Nephron progenitor cell (in vitro differentiated cells): ENCODE data around the gene NUP210.

Experiments
- DNase-seq: peaks from one replicate; pipeline ENCODE4 v3.0.0; 2021
- H3K27ac Mint-ChIP-seq: 2 replicates; pipeline ENCODE4 v1.8.0; 2021; ENCODE audit warnings: mild to moderate bottlenecking, moderate library complexity, mixed read lengths
- H3K27me3 Mint-ChIP-seq: 2 replicates; pipeline ENCODE4 v1.8.0; 2021; ENCODE audit warnings: mild to moderate bottlenecking, low read depth, mixed read lengths; ENCODE audit not compliant: poor library complexity
- H3K36me3 Mint-ChIP-seq: 2 replicates; pipeline ENCODE4 v1.8.0; 2021; ENCODE audit warnings: low read depth, mixed read lengths
- H3K4me1 Mint-ChIP-seq: 2 replicates; pipeline ENCODE4 v1.8.0; 2021; ENCODE audit warnings: mixed read lengths
- H3K4me3 Mint-ChIP-seq: 2 replicates; pipeline ENCODE4 v1.8.0; 2021; ENCODE audit warnings: mild to moderate bottlenecking, moderate library complexity, mixed read lengths
- H3K9me3 Mint-ChIP-seq: 2 replicates; pipeline ENCODE4 v1.8.0; 2021; ENCODE audit warnings: mild to moderate bottlenecking, moderate library complexity, mixed read lengths
- TF ChIP-seq, protein P1 (sequence below): fragments of 200-600 bp; sonication (generic); IDR thresholded peaks from 2 replicates; pipeline ENCODE4 v1.5.0; 2021; ENCODE audit warnings: antibody characterized with exemption

The NUP210 gene

DNA sequence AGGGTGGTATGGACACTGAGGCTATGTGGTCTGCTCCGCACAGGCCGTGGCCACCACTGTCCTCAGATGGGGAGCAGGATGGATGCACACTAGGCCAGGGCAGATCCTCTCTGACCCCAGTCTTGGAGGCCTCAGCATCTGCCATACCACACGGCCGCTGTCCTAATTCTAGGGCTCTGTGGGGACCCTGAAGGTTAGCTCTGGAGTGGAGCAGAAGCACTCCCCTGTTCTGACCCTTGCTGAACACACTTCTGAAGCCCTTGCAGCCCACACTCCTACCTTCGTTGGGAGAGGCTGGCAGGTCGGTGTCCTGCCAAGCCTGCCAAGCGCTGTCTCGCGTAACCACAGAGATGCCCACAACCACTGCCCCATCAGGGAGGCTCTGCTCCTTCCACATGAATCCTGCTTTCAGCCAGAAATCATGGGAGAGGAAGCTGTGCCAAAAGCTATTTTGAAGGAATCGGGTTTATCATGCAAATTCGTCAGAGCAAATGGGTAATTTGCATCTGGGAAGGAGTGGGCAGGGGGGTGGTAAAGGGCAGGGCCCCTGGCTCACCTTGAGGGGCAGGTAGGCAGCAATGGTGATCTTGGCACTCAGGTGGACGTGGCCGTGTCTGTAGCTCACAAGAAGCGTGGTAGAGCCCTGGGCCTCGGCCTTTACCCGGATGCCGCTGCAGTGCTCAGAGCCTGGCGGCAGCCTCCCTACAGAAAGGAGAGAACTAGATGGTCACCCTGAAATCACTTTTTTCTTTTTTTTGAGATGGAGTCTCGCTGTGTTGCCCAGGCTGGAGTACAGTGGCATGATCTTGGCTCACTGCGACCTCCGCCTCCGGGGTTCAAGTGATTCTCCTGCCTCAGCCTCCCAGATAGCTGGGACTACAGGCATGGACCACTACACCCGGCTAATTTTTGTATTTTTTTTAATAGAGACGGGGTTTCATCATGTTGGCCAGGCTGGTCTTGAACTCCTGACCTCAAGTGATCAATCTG is 54.4 kb downstream of the NUP210 start:
- peaks cover 23% of the 10 kb centered on the region for H3K4me1 Mint-ChIP-seq
- H3K27ac Mint-ChIP-seq, result no peak overlapping the region
- peaks cover 33% of the 10 kb centered on the region for H3K36me3 Mint-ChIP-seq
- no peak for DNase-seq
- TF ChIP-seq, protein P1, sequence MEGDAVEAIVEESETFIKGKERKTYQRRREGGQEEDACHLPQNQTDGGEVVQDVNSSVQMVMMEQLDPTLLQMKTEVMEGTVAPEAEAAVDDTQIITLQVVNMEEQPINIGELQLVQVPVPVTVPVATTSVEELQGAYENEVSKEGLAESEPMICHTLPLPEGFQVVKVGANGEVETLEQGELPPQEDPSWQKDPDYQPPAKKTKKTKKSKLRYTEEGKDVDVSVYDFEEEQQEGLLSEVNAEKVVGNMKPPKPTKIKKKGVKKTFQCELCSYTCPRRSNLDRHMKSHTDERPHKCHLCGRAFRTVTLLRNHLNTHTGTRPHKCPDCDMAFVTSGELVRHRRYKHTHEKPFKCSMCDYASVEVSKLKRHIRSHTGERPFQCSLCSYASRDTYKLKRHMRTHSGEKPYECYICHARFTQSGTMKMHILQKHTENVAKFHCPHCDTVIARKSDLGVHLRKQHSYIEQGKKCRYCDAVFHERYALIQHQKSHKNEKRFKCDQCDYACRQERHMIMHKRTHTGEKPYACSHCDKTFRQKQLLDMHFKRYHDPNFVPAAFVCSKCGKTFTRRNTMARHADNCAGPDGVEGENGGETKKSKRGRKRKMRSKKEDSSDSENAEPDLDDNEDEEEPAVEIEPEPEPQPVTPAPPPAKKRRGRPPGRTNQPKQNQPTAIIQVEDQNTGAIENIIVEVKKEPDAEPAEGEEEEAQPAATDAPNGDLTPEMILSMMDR, result no peak
- H3K9me3 Mint-ChIP-seq, result no peaks in the 10 kb centered on the region
- peaks cover 11% of the 10 kb centered on the region for H3K27me3 Mint-ChIP-seq
- no peak overlapping the region for H3K4me3 Mint-ChIP-seq

DNA sequence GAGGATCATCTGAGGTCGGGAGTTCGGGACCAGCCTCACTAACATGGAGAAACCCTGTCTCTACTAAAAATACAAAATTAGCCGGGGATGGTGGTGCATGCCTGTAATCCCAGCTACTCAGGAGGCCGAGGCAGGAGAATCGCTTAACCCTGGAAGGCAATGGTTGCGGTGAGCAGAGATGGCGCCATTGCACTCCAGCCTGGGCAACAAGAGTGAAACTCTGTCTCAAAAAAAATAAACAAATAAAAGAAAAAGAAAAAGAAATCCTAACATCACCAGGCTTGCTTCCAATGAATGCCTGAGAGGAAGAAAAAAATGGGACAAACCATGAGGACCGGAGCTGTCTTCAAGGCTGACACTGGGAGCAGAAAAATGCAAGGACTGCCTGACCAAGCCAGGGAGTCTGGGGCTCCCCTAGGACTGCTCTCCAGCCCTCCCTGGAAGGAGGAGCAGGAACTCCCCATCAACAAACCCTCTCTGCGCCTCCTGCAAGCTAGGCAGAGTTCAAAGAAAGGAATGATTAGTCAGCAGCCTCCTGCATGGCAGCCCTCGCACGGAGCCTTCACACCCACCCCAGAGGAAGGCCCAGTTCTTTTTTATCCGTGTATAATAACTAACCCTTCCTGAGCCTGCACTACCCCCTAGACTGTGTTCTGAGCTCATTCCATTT is 55.4 kb downstream of the NUP210 start:
- H3K36me3 Mint-ChIP-seq, result peaks cover 31% of the 10 kb centered on the region
- peaks cover 8% of the 10 kb centered on the region for H3K27me3 Mint-ChIP-seq
- TF ChIP-seq, protein P1, result no peak
- H3K27ac Mint-ChIP-seq, result peak overlapping the region; percentile 25
- peaks cover 13% of the 10 kb centered on the region for H3K4me1 Mint-ChIP-seq
- no peak overlapping the region for H3K4me3 Mint-ChIP-seq
- no peak for DNase-seq
- H3K9me3 Mint-ChIP-seq, result no peaks in the 10 kb centered on the region

DNA sequence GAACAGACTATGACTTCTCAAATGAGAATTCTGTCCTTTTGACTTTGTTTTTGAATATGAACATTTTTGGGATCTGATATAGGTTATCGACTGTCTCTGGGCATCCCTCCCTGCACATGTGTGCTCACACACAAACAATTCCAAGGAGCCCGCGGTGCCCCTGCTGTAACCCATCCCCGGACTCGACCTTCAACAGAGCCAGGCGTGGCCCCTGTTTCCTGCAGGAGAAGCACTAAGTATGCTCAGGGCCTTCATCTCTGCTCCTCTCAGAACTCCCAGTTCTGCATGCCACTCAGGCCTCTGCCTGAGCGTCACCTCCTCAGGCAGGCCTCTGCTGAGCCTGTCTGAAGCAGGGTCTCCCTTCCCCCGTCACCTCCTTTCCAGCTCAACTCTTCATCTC is 57.6 kb downstream of the NUP210 start:
- Mint-ChIP-seq H3K36me3 (peaks cover 17% of the 10 kb centered on the region), H3K27me3 (peaks cover 8% of the 10 kb centered on the region), H3K4me3 (no peak overlapping the region), H3K9me3 (no peaks in the 10 kb centered on the region), H3K27ac (no peak overlapping the region), H3K4me1 (peaks cover 13% of the 10 kb centered on the region)
- DNase-seq, result no peak
- TF ChIP-seq, protein P1, result no peak

DNA sequence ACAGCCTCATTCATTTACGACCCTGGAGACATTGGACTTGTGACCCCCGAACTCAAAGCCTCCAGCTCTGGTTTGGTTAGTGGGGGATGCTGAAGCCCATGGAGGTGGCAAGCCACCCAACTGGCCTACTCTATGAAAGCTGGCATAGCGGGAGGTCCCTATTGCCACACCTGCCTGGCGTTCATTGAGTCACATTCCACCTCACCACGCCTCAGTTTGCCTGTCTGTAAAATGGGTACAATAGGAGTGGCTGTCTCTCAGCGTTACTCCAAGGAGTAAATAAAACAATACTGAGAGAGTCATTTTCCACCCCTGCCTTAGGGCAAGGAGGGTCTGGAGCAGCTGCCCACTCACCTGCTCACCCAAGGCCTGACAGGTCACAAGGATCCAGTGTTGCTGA is 60.2 kb downstream of the NUP210 start:
- DNase-seq, result no peak
- H3K27me3 Mint-ChIP-seq, result peaks cover 3% of the 10 kb centered on the region
- peaks cover 17% of the 10 kb centered on the region for H3K4me1 Mint-ChIP-seq
- TF ChIP-seq, protein P1, result no peak
- H3K27ac Mint-ChIP-seq, result no peak overlapping the region
- no peak overlapping the region for H3K4me3 Mint-ChIP-seq
- no peaks in the 10 kb centered on the region for H3K9me3 Mint-ChIP-seq
- peaks cover 19% of the 10 kb centered on the region for H3K36me3 Mint-ChIP-seq

DNA sequence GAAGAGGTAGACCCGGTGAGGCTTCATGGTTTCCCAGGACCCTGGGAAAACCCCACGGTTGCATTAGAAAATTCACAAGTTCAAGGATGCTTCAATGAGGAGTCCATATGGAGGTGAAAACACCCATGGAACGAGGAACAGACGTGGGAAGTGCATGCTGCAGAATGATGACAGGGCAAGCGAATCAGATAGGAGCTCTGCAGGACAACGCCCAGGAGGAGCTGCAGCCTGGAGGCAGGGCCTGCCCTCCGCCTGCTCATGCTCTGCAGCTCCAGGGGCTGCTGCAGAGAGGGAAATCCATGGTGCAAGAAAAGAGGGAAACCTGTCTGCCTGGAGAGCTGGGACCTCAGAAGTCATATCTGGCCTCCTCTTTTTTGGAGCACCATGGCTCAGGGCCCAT is 61.5 kb downstream of the NUP210 start:
- Mint-ChIP-seq H3K36me3 (peaks cover 15% of the 10 kb centered on the region), H3K9me3 (no peaks in the 10 kb centered on the region), H3K27me3 (peaks cover 3% of the 10 kb centered on the region), H3K27ac (no peak overlapping the region), H3K4me1 (peaks cover 13% of the 10 kb centered on the region), H3K4me3 (no peak overlapping the region)
- TF ChIP-seq, protein P1, result no peak
- DNase-seq, result no peak
